HUES64 (cell line): ENCODE results near the gene IDH3B.

Source experiments
- H3K27ac ChIP-seq: 2 replicates; pipeline ENCODE4 v1.7.0; 2013; ENCODE audit warnings: low read depth, low read length, inconsistent platforms
- H3K27me3 ChIP-seq: 2 replicates; pipeline ENCODE4 v1.6.1; 2013; ENCODE audit warnings: mild to moderate bottlenecking, low read length; ENCODE audit not compliant: insufficient read depth
- H3K36me3 ChIP-seq: 2 replicates; pipeline ENCODE4 v1.6.1; 2013; ENCODE audit warnings: mild to moderate bottlenecking, low read length; ENCODE audit not compliant: insufficient read depth
- H3K4me1 ChIP-seq: 2 replicates; pipeline ENCODE4 v1.6.1; 2013; ENCODE audit warnings: mild to moderate bottlenecking, low read length, moderate library complexity; ENCODE audit not compliant: insufficient read depth
- H3K4me3 ChIP-seq: 2 replicates; pipeline ENCODE4 v1.5.1; 2013; ENCODE audit warnings: mild to moderate bottlenecking, low read length, moderate library complexity
- H3K9ac ChIP-seq: 2 replicates; pipeline ENCODE4 v1.6.1; 2013; ENCODE audit warnings: mild to moderate bottlenecking, low read depth, low read length
- H3K9me3 ChIP-seq: 2 replicates; pipeline ENCODE4 v1.6.1; 2013; ENCODE audit warnings: low read depth, low read length; ENCODE audit not compliant: insufficient read depth
- WGBS: fragments of 150-250, 120-280 bp; methylation state at CpG from one replicate; pipeline ENCODE4 v1.1.7; 2013; ENCODE audit warnings: missing lambda C conversion rate; 5-methylcytosine and 5-hydroxymethylcytosine counted together

The IDH3B gene

DNA sequence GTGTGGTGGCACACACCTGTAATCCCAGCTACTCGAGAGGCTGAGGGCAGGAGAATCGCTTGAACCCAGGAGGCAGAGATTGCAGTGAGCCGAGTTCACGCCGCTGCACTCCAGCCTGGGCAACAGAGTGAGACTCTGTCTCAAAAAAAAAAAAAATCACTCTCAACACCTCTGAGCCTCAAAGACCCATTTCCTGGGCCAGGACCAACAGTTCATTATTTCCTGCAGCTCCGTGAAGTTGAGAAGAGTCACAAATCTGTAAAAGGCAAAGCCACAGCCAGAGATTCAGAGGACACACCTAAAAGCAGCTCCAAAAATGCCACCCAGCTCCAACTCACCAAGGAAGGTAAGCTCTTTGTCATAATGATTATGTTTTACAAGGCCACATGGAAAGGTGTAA is 26.8 kb downstream of the IDH3B start:
- Histone ChIP-seq H3K9me3 (no peaks in the 10 kb centered on the region), H3K9ac (no peak overlapping the region), H3K27ac (no peak overlapping the region), H3K4me3 (no peak overlapping the region), H3K27me3 (peaks cover 8% of the 10 kb centered on the region; the same call in 1 of the 2 replicates), H3K4me1 (no peaks in the 10 kb centered on the region), H3K36me3 (no peaks in the 10 kb centered on the region)
- 87% methylated on average over 6 of the region's 6 CpGs for WGBS

DNA sequence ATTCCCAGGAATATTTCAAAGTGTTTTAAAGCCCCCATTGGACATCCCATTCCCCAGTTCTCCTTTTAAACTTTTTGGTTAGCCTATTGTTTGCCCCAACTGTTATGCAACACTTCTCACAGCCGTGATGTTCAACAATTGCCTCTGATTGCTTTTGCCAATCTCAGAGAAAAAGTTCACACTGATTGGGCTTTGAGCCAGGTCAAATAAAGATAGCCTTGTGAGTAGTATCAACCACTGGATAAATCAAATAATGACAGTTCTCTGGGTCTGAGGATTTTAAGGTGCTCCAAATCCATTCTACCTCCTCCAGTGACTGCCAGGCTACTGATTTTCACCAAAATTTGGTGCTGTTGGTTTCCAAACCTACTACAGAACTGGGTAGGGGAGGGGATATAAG is 30.6 kb downstream of the IDH3B start:
- Histone ChIP-seq H3K9ac (no peak overlapping the region), H3K36me3 (no peaks in the 10 kb centered on the region), H3K4me3 (no peak overlapping the region), H3K9me3 (no peaks in the 10 kb centered on the region), H3K27me3 (peaks cover 8% of the 10 kb centered on the region; the same call in 1 of the 2 replicates), H3K4me1 (no peaks in the 10 kb centered on the region), H3K27ac (no peak overlapping the region)
- WGBS = 42% methylated on average over 1 of the region's 1 CpG

DNA sequence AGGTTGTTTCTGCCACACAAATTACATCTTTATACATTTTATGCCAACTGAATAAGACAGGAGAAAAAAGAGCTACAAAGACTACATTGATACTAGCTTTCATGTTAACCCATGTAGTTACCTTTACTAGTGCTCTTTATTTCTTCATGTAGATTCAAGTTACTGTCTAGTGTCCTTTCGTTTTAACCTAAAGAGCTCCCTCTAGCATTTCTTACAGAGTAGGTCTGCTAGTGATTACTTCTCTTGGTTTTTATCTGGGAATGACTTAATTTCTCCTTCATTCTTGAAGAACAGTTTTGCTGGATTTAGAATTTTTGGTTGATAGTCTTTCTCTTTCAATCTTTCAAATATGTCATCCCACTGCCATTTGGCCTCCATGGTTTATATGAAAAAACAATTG is 32.8 kb downstream of the IDH3B start:
- Histone ChIP-seq H3K27me3 (peaks cover 8% of the 10 kb centered on the region; the same call in 1 of the 2 replicates), H3K9me3 (no peaks in the 10 kb centered on the region), H3K4me3 (no peak overlapping the region), H3K9ac (no peak overlapping the region), H3K27ac (no peak overlapping the region), H3K36me3 (no peaks in the 10 kb centered on the region), H3K4me1 (no peaks in the 10 kb centered on the region)
- 17% methylated on average over 1 of the region's 1 CpG for WGBS

DNA sequence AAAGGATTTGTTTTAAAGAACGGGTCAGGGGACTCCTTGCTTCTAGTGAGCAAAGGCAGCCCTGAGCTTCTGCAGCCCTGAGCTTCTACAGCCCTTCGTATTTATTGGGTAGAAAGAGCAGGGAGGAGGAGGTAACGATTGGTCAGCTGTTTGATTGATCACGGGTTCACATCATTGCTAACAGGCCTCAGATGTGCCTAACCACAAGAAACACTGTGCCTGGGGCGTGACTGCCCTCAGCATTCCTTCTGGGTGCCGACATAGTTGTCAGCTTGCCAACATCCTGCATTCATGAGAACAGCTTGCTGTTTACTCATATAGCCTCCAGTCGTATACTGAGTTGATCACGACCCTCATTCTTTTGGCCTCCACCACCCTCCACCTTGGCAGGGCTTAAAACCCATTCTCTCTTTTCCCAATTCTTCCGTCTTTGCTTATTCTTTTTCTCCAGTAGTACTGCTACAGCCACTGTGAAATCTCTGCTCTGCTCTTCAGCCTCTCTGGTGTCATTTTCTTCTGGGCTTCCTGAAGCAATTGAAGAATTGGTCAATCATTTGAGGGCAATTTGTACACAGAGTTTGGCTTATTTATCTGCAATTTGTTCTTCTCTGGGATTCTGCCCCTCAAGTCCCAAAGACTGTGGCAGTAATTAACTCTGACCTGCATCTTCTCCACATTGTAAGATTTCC is 37.0 kb downstream of the IDH3B start:
- WGBS = 78% methylated on average over 9 of the region's 9 CpGs
- Histone ChIP-seq H3K9me3 (no peaks in the 10 kb centered on the region), H3K36me3 (no peaks in the 10 kb centered on the region), H3K27ac (no peak overlapping the region), H3K4me3 (no peak overlapping the region), H3K4me1 (no peaks in the 10 kb centered on the region), H3K9ac (no peak overlapping the region), H3K27me3 (no peaks in the 10 kb centered on the region)

DNA sequence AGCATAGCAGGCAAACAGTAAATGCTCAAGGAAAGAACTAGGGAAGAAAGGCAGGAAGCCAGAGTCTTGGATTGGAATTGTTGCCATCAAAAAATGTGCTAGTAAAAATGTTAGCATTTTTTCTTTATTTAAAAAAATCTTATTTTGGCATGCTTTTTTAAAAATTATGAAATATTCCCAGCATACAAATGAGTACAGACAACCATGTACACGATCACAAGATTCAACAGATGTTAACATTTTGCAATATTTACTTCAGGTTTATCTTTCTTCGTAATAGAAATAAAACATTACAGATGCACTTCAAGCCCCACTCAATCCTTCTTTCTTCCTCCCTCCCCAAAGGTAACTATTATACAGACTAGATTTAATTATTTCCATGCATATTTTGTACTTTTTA is 39.0 kb downstream of the IDH3B start:
- no peak overlapping the region for H3K4me3 ChIP-seq
- no peaks in the 10 kb centered on the region for H3K27me3 ChIP-seq
- H3K9me3 ChIP-seq = no peaks in the 10 kb centered on the region
- H3K4me1 ChIP-seq = no peaks in the 10 kb centered on the region
- 92% methylated on average over 2 of the region's 2 CpGs for WGBS
- no peak overlapping the region for H3K27ac ChIP-seq
- H3K9ac ChIP-seq = no peak overlapping the region
- H3K36me3 ChIP-seq = no peaks in the 10 kb centered on the region

DNA sequence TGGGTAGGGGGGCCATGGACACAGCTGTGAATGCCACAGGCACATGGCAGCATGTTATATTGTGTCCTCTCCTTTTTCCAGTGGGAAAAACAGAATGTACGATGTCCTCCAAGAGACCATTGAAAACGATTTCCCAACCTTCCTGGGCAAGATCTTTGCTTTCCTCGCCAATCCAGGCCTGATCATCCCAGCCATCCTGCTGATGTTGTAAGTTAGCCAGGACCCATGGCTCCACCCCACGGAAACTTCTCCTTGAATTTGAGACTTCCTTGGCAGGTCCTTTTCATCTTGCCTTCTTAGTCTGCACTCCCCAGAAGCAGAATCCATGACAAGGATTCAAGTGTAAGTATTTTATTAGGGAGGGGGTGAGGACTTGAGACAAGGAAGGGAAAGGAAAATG is 39.8 kb downstream of the IDH3B start:
- H3K36me3 ChIP-seq = no peaks in the 10 kb centered on the region
- no peak overlapping the region for H3K27ac ChIP-seq
- no peaks in the 10 kb centered on the region for H3K9me3 ChIP-seq
- H3K4me3 ChIP-seq = no peak overlapping the region
- WGBS = 88% methylated on average over 4 of the region's 4 CpGs
- no peak overlapping the region for H3K9ac ChIP-seq
- no peaks in the 10 kb centered on the region for H3K27me3 ChIP-seq
- no peaks in the 10 kb centered on the region for H3K4me1 ChIP-seq

DNA sequence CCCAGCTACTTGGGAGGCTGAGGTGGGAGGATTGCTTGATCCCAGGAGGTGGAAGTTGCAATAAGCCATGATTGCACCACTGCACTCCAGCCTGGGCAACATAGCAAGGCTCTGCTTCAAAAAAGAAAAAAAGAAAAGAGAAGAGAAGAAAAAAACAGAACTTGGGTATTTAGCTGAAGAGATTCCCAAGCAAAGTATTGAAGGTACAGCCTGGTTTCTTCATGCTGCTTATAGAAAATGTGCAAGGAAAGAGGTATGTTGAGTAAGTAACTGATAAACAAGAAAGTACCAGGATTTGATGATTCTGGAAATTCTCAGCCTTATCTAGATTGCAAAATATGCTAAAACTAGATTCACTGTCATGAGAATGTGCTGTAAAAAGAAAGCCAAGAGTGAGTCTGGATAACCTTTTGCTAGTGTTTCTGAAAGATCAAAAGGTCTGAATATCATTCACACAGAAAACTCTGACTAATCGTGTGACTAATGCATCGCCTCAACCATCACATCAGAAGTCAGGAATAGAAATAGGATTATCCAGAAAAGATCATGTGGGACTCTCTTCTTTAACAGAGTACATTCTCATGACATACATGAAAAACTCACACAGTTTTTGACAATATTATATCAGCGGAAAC is 43.9 kb downstream of the IDH3B start:
- H3K4me3 ChIP-seq = no peak overlapping the region
- WGBS = 93% methylated on average over 3 of the region's 3 CpGs
- H3K27me3 ChIP-seq = peaks cover 5% of the 10 kb centered on the region
- H3K9me3 ChIP-seq = no peaks in the 10 kb centered on the region
- no peak overlapping the region for H3K27ac ChIP-seq
- H3K36me3 ChIP-seq = no peaks in the 10 kb centered on the region
- H3K4me1 ChIP-seq = no peaks in the 10 kb centered on the region
- no peak overlapping the region for H3K9ac ChIP-seq

DNA sequence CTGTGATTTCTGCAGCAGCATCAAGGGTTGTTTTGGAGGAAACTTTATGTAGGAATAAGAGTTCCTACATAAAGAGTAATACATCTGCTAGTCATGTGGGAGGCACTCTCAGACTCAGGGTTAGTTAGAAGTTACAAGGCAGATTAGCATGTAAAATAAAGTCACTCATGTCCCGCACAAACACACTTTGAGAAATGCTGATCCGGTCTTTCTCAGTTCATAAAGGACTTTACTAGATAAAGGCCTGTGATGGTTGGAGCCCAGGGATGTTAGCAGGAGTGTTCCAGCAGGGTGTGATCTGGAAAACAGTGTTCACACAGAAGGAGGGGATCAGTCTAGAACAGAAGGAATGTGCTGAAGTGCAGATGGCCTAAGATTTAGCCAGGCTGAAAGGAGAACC is 44.7 kb downstream of the IDH3B start:
- H3K9ac ChIP-seq = no peak overlapping the region
- no peaks in the 10 kb centered on the region for H3K4me1 ChIP-seq
- H3K36me3 ChIP-seq = no peaks in the 10 kb centered on the region
- H3K9me3 ChIP-seq = no peaks in the 10 kb centered on the region
- no peak overlapping the region for H3K4me3 ChIP-seq
- no peak overlapping the region for H3K27ac ChIP-seq
- peaks cover 5% of the 10 kb centered on the region for H3K27me3 ChIP-seq
- WGBS = 75% methylated on average over 2 of the region's 2 CpGs

DNA sequence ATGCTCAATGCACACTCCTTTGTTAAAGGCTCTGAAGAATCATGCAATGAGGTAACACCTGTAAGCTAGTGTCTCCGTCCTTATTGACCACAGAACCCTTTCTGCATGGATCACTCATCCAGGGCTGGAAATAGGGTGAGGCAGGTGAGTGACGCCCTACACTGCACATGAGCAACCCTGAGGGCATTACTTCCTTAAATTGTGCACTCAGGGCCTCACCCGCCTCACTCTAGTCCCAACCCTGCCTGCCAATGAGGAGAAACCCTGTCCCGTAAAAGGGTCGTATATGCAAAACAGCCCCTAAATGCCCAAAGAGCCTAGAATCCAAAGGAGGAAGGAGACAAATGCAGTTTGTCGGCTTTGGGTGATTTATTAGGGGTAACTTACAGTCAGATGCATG is 45.2 kb downstream of the IDH3B start:
- H3K27me3 ChIP-seq = peaks cover 5% of the 10 kb centered on the region
- H3K36me3 ChIP-seq = no peaks in the 10 kb centered on the region
- no peak overlapping the region for H3K4me3 ChIP-seq
- H3K4me1 ChIP-seq = no peaks in the 10 kb centered on the region
- 91% methylated on average over 6 of the region's 6 CpGs for WGBS
- no peak overlapping the region for H3K27ac ChIP-seq
- H3K9me3 ChIP-seq = no peaks in the 10 kb centered on the region
- no peak overlapping the region for H3K9ac ChIP-seq

DNA sequence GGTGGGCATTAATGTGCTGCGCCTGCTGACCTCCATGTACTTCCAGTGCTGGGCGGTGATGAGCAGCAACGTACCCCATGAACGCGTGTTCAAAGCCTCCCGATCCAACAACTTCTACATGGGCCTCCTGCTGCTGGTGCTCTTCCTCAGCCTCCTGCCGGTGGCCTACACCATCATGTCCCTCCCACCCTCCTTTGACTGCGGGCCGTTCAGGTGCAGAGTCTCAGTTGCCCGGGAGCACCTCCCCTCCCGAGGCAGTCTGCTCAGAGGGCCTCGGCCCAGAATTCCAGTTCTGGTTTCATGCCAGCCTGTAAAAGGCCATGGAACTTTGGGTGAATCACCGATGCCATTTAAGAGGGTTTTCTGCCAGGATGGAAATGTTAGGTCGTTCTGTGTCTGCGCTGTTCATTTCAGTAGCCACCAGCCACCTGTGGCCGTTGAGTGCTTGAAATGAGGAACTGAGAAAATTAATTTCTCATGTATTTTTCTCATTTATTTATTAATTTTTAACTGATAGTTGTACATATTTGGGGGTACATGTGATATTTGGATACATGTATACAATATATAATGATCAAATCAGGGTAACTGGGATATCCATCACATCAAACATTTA is 46.8 kb downstream of the IDH3B start:
- Histone ChIP-seq H3K4me3 (no peak overlapping the region), H3K9ac (no peak overlapping the region), H3K9me3 (no peaks in the 10 kb centered on the region), H3K27ac (no peak overlapping the region), H3K36me3 (no peaks in the 10 kb centered on the region), H3K4me1 (no peaks in the 10 kb centered on the region), H3K27me3 (peaks cover 6% of the 10 kb centered on the region)
- WGBS = 85% methylated on average over 15 of the region's 16 CpGs

DNA sequence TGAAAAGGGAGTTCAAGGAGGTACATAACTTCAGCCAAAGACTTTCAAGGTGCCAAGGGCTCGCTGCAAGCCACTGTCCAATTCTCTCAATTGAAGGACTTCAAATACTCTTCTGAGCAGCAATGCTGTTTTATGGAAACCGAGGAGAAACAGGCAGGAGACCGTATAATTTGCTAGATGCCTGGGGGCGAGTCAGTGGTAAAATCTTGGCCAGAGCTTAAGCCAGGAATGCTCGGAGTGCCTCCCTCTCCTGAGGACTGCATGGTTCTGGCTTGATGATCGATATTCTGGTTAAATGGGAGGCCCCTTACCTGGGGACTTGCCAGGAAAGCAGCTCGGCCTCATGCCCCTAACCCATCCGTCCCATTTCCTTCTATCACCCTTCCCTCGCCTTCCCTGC is 47.4 kb downstream of the IDH3B start:
- no peak overlapping the region for H3K27ac ChIP-seq
- H3K4me3 ChIP-seq = no peak overlapping the region
- WGBS = 87% methylated on average over 9 of the region's 9 CpGs
- no peaks in the 10 kb centered on the region for H3K4me1 ChIP-seq
- no peaks in the 10 kb centered on the region for H3K9me3 ChIP-seq
- peaks cover 8% of the 10 kb centered on the region for H3K27me3 ChIP-seq
- H3K9ac ChIP-seq = no peak overlapping the region
- H3K36me3 ChIP-seq = no peaks in the 10 kb centered on the region
